T-helper 9 cell (primary cell): ENCODE measurements around the gene HS3ST3A1.

ENCODE experiments used
- DNase-seq: peaks from one replicate; pipeline ENCODE4 v3.0.0-alpha.2; 2020

Gene HS3ST3A1

GRCh38 chr17:13485327-13485726 is 116.4 kb downstream of the HS3ST3A1 start:
- no peak for DNase-seq

GRCh38 chr17:13484020-13484419 is 117.7 kb downstream of the HS3ST3A1 start:
- DNase-seq = no peak

GRCh38 chr17:13480877-13481276 is 120.9 kb downstream of the HS3ST3A1 start:
- no peak for DNase-seq

- DNase-seq = no peak
These were observed 123.4 kb downstream of the HS3ST3A1 start for GRCh38 chr17:13478326-13478830.

- DNase-seq = no peak
These were observed 124.5 kb downstream of the HS3ST3A1 start for GRCh38 chr17:13477180-13477611.

DNA sequence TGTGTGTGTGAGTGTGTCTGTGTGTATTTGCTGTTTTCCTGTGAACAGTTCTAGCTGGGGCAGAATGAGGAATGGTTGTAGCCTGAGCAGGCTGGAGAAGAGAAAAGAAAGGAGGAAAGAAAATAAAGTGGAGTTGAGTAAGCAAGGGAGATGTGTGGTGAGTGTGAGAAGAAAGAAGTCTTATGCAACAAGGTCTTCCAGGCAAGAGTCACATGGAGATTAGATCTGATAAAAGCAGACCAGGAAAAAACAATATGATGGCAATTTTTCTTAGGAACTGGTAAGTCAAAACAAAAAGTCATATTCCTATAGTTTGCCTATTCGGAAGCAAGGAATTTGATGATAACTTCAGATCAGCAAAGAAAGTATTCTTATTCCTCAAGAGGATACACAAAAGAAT is 125.0 kb downstream of the HS3ST3A1 start:
- DNase-seq = no peak

- DNase-seq = no peak
These were observed 126.0 kb downstream of the HS3ST3A1 start for GRCh38 chr17:13475574-13476223.

- no peak for DNase-seq
These were observed 127.5 kb downstream of the HS3ST3A1 start for GRCh38 chr17:13474073-13474800.

DNA sequence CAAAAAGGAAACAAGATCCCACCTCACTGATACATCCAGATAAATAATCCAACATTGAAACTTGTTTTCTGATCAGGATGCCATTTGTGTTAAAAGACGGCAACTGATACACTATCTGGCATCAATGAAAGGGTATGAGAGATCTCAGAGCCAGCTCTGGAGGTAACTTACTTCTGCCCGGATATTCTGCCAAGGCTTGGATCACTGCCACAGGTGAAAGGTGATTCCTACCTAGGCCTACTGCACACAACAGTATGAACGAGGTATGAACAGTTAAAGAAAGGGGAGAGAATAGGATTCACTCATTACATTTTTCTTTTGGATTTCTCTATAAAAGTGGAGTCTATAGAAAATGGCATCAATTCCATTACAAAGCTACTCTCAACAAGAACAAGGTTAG is 136.1 kb downstream of the HS3ST3A1 start:
- no peak for DNase-seq

DNA sequence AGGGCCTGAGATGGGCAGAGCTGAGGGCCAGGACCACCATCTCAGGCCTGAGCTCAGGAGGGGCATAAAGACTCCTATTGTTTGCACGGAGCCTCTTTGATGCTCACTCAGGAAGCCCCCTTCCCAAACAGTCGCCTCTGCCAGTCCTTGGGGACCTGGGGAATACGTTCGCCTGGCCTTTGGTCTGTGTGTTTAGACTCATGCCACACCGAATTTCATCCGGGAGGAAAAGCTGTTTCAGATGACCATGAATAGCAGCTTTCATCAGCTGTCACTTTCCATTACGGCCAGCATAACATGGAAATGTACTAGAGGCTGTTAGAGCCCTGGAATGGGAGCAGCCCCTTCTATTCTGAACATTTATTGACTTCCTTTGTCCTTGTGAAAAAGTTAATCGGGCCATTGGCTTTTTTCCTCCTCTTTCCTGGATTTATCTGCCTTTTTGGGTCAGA is 139.0 kb downstream of the HS3ST3A1 start:
- no peak for DNase-seq

DNA sequence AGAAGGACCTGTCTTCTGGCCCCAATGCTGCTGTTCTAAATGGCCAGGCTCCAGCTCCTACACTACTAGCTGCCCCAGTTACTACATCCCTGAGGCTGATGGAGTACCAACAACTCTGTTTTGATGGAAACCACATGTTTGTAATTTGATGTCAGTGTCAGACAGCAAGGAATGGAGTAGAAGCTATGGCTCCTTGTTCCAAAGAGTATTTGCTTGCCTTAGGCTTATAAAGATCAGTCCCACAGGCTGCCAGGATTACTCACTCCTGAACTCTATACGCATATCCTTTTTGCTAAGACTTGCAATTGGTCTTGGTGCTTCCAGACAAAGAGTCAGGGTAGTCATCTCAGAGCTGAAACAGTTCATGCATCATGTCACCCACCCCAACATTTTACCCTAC is 139.6 kb downstream of the HS3ST3A1 start:
- no peak for DNase-seq

DNA sequence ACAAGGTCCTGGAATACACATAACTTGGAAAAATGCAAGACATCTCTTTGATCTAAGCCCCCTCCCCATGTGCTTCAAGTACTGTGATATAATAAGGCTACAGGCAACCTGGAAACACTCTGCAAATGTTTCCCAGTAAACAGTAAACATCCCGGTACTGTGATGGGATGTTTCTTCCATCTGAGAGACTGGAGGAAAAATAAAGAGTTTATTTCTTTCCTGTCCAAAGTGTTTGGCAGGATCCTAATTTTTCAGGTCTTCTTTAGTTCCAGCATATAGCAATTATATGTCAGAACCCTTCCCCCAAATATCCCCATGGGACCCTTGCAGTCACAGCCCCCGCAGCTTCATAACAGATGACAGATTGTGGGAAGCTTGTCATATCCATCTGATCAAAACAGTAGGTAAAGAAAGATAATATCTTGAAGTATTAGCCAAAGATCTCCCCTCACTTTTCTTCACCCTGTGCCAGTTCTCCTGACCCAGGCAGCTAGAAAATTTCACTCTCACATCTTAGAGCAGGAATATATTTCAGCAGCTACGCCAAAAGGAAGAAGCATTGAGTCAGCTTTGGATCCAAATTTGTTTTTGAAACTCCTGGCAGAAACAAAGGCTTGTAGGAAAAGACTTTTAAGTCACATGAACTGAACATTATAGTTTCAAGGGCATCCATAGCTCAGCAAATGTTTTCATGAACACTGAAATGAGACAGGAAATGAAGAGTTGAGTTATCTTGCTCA is 141.3 kb downstream of the HS3ST3A1 start:
- DNase-seq = no peak

GRCh38 chr17:13457783-13458182 is 143.9 kb downstream of the HS3ST3A1 start:
- no peak for DNase-seq
